OCI-LY7 (cell line): ENCODE results near the gene SPRYD4. TPM values are rescaled to one million over a fixed set of nuclear protein-coding genes. Genes with fewer than 3 reads are reported as not detected.
"Not testable (repeated sequence)": the region's sequence is repeated elsewhere in the genome, so short reads cannot be mapped to it uniquely, and the experiment has no call there.

Source experiments
- BruUV-seq: library from RNA; stranded (reverse); fragments of 400-500 nt; replicated peaks from 2 replicates; lab custom pipeline; 2021; lab: Mats Ljungman, UMichigan
- CTCF ChIA-PET: fragments of 300-600 bp; sonication (Branson Sonifier 250); formaldehyde crosslinking; loops from one replicate; lab custom pipeline; 2022; ENCODE audit warnings: antibody characterized with exemption; ENCODE audit not compliant: unreplicated experiment; lab: Charles Lee
- POLR2A ChIA-PET: fragments of 300-600 bp; sonication (Branson Sonifier 250); formaldehyde crosslinking; loops from one replicate; lab custom pipeline; 2022; ENCODE audit warnings: antibody characterized with exemption; lab: Charles Lee
- DNase-seq: peaks from one replicate; pipeline ENCODE4 v3.0.0-alpha.2; 2015; ENCODE audit warnings: low spot score
- H2AFZ ChIP-seq: fragments of 200-600 bp; sonication (generic), shearing (Covaris generic); 2 replicates; pipeline ENCODE4 v1.6.1; 2014; ENCODE audit warnings: mild to moderate bottlenecking, antibody characterized with exemption, low read length, moderate library complexity
- H3K27ac ChIP-seq: fragments of 200-600 bp; sonication (generic); 2 replicates; pipeline ENCODE4 v1.5.1; 2014; ENCODE audit warnings: mixed run types, low read depth, mild to moderate bottlenecking, moderate library complexity, low read length, inconsistent platforms; ENCODE audit not compliant: poor library complexity, severe bottlenecking
- H3K36me3 ChIP-seq: fragments of 200-600 bp; sonication (generic); 2 replicates; pipeline ENCODE4 v1.6.1; 2014; ENCODE audit warnings: mild to moderate bottlenecking, antibody characterized with exemption, low read length, moderate library complexity, mixed read lengths; ENCODE audit not compliant: insufficient read depth
- H3K4me1 ChIP-seq: fragments of 200-600 bp; sonication (generic); 2 replicates; pipeline ENCODE4 v1.5.1; 2014; ENCODE audit warnings: mild to moderate bottlenecking, low read length; ENCODE audit not compliant: insufficient read depth, poor library complexity, severe bottlenecking
- H3K4me2 ChIP-seq: fragments of 200-600 bp; sonication (generic); 2 replicates; pipeline ENCODE4 v1.6.1; 2014; ENCODE audit warnings: mild to moderate bottlenecking, low read length
- H3K4me3 ChIP-seq: fragments of 200-600 bp; sonication (generic); 2 replicates; pipeline ENCODE4 v1.5.1; 2014; ENCODE audit warnings: mild to moderate bottlenecking, low read depth, low read length; ENCODE audit not compliant: poor library complexity, severe bottlenecking
- H3K79me2 ChIP-seq: fragments of 200-600 bp; sonication (generic); 2 replicates; pipeline ENCODE4 v1.6.1; 2016; ENCODE audit warnings: low read depth, mild to moderate bottlenecking, low read length, moderate library complexity, mixed read lengths; ENCODE audit not compliant: insufficient read depth
- H3K9me2 ChIP-seq: fragments of 200-600 bp; sonication (generic); 2 replicates; pipeline ENCODE4 v1.6.1; 2016; ENCODE audit warnings: mild to moderate bottlenecking, low read length, mixed read lengths; ENCODE audit not compliant: insufficient read depth
- H3K9me3 ChIP-seq: fragments of 200-600 bp; sonication (generic); 2 replicates; pipeline ENCODE4 v1.6.1; 2014; ENCODE audit warnings: mild to moderate bottlenecking, mixed run types, low read length, mixed read lengths
- H4K20me1 ChIP-seq: fragments of 200-600 bp; sonication (generic); 2 replicates; pipeline ENCODE4 v1.6.1; 2014; ENCODE audit warnings: mild to moderate bottlenecking, antibody characterized with exemption, low read length, moderate library complexity, mixed read lengths; ENCODE audit not compliant: insufficient read depth
- CTCF ChIP-seq: fragments of 200-600 bp; sonication (generic); conservative IDR thresholded peaks from 2 replicates; pipeline ENCODE4 v1.5.1; 2014; ENCODE audit warnings: mild to moderate bottlenecking, antibody characterized with exemption, low read length, moderate library complexity, mixed read lengths
- intact Hi-C: fragments of 100-400 bp; cut with micrococcal nuclease; formaldehyde crosslinking; loops from one replicate; pipeline ENCODE4 v1.10.0; 2022; ENCODE audit not compliant: unreplicated experiment
- total RNA-seq, 2 experiments: library from RNA; depleted of rRNA in 1 of 2; stranded (reverse); fragments of >200 nt in 1 of 2; shearing (Covaris generic) in 1 of 2; gene quantifications; 2 replicates each; pipeline ENCODE4 v1.2.3, GENCODE V29; 2014 to 2022

Gene SPRYD4
- total RNA-seq, 2 experiments from 2014 or later = 5.9 to 7.5 TPM

- H3K36me3 ChIP-seq, H3K4me2 ChIP-seq, BruUV-seq, H3K27ac ChIP-seq, H3K79me2 ChIP-seq, H4K20me1 ChIP-seq, H3K9me3 ChIP-seq, H3K4me3 ChIP-seq, H3K9me2 ChIP-seq, H3K4me1 ChIP-seq, H2AFZ ChIP-seq, intact Hi-C loops, CTCF ChIA-PET, POLR2A ChIA-PET: not testable (repeated sequence)
- TF ChIP-seq CTCF = peak; percentile 54
- DNase-seq = peak; percentile 39
Observed at GRCh38 chr12:56496704-56497103, 28.3 kb downstream of the SPRYD4 start.

- CTCF ChIA-PET, intact Hi-C loops: not testable (repeated sequence)
Observed at GRCh38 chr12:56498126-56498902, 29.9 kb downstream of the SPRYD4 start.

GRCh38 chr12:56499452-56499851 is 31.1 kb downstream of the SPRYD4 start:
- H3K36me3 ChIP-seq, DNase-seq, H3K9me2 ChIP-seq, H3K79me2 ChIP-seq, H3K4me1 ChIP-seq, POLR2A ChIA-PET, H4K20me1 ChIP-seq, H2AFZ ChIP-seq, H3K4me3 ChIP-seq, intact Hi-C loops, H3K9me3 ChIP-seq, H3K4me2 ChIP-seq, H3K27ac ChIP-seq, BruUV-seq, CTCF ChIA-PET: not testable (repeated sequence)

More at GRCh38 chr12:56498126-56498902, 29.9 kb downstream of the SPRYD4 start:
- H3K9me3 ChIP-seq, H3K9me2 ChIP-seq, BruUV-seq, H2AFZ ChIP-seq, H3K4me1 ChIP-seq, H3K27ac ChIP-seq, H3K4me3 ChIP-seq, POLR2A ChIA-PET, H3K79me2 ChIP-seq, DNase-seq, H3K4me2 ChIP-seq, H3K36me3 ChIP-seq, H4K20me1 ChIP-seq: not testable (repeated sequence)

DNA sequence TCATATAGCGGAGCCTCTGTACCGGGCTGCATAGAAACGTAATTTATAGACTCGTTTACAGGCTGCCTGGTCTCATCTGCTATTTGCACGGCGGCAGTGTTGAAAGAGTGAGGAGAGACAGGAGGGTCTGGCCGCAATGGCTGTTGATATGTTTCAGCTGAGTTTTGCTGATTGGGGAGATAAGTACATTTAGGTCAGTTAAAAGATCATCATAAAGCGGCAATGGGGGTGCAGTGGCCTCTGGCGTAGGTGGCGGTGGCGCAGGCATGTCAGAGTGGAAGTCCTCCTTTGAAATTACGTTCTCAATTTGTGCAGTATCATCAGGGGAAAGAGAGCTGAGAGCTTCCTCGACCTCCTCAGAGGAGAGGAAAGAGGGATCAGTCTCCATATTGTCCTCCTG is 31.5 kb downstream of the SPRYD4 start:
- POLR2A ChIA-PET, DNase-seq: not testable (repeated sequence)
- intact Hi-C loops = loop anchor here (2.0 kb wide), 1 partner anchor 307 kb away; no protein-coding TSS in a partner anchor

More for the DNA sequence above, 31.5 kb downstream of the SPRYD4 start:
- not testable (repeated sequence) for H3K4me2 ChIP-seq, H3K79me2 ChIP-seq, H2AFZ ChIP-seq, H3K36me3 ChIP-seq, H3K27ac ChIP-seq, H3K9me3 ChIP-seq, H4K20me1 ChIP-seq, H3K4me3 ChIP-seq, H3K4me1 ChIP-seq, H3K9me2 ChIP-seq, BruUV-seq
- CTCF ChIA-PET = interaction anchor here (0.6 kb wide), 1 partner anchor 95 kb away, joined by 4 read pairs; no protein-coding TSS in a partner anchor
